Keratinocyte (primary cell): ENCODE results near the gene TMA7. TPM values are rescaled to one million over a fixed set of nuclear protein-coding genes. Genes with fewer than 3 reads are reported as not detected.

Experiments used
- DNase-seq: peaks from one replicate; pipeline ENCODE4 v3.0.0-alpha.2; 2011; ENCODE audit warnings: low read depth, missing footprints, low spot score
- FAIRE-seq: peaks from 2 replicates; lab custom pipeline; 2011; peaks lifted over from hg19 to GRCh38; lab: Jason Lieb, UNC
- H2AFZ ChIP-seq: 2 replicates; pipeline ENCODE4 v1.6.0; 2012; ENCODE audit warnings: low read length, control low read depth, inconsistent platforms; ENCODE audit not compliant: control insufficient read depth
- H3K27ac ChIP-seq: 2 replicates; pipeline ENCODE4 v1.5.1; 2011; ENCODE audit warnings: low read length; ENCODE audit not compliant: control insufficient read depth, insufficient read depth
- H3K27me3 ChIP-seq: 3 replicates; pipeline ENCODE4 v1.6.0; 2011; ENCODE audit warnings: low read length; ENCODE audit not compliant: control insufficient read depth, insufficient read depth; ENCODE audit errors: extremely low read depth
- H3K36me3 ChIP-seq, 2 experiments: 2 replicates in 1 of 2; 3 replicates in 1 of 2; pipeline ENCODE4 v1.5.1; 2011; ENCODE audit warnings: low read length in 2 of 2, mild to moderate bottlenecking in 1 of 2; ENCODE audit not compliant: control insufficient read depth in 2 of 2, insufficient read depth in 2 of 2; ENCODE audit errors: extremely low read depth in 1 of 2
- H3K4me1 ChIP-seq: 3 replicates; pipeline ENCODE4 v1.5.1; 2011; ENCODE audit warnings: low read length; ENCODE audit not compliant: control insufficient read depth, insufficient read depth; ENCODE audit errors: extremely low read depth
- H3K4me2 ChIP-seq: 3 replicates; pipeline ENCODE4 v1.6.0; 2011; ENCODE audit warnings: low read depth, low read length; ENCODE audit not compliant: control insufficient read depth, insufficient read depth; ENCODE audit errors: extremely low read depth
- H3K4me3 ChIP-seq, 3 experiments: fragments of 200-600 bp in 1 of 3; sonication (generic) in 1 of 3; 2 replicates in 2 of 3; 3 replicates in 1 of 3; pipeline ENCODE4 v1.5.1; 2011 to 2016; ENCODE audit warnings: low read length in 3 of 3, mild to moderate bottlenecking in 3 of 3, control low read depth in 2 of 3, inconsistent platforms in 1 of 3, low read depth in 1 of 3, mixed read lengths in 1 of 3, mixed run types in 1 of 3, moderate library complexity in 1 of 3; ENCODE audit not compliant: control insufficient read depth in 2 of 3, insufficient read depth in 2 of 3; ENCODE audit errors: extremely low read depth in 1 of 3
- H3K79me2 ChIP-seq: 2 replicates; pipeline ENCODE4 v1.6.0; 2012; ENCODE audit warnings: low read length; ENCODE audit not compliant: control insufficient read depth, insufficient read depth
- H3K9ac ChIP-seq: 3 replicates; pipeline ENCODE4 v1.6.0; 2011; ENCODE audit warnings: low read length; ENCODE audit not compliant: control insufficient read depth, insufficient read depth; ENCODE audit errors: extremely low read depth
- H3K9me1 ChIP-seq: 3 replicates; pipeline ENCODE4 v1.6.0; 2011; ENCODE audit warnings: low read length; ENCODE audit not compliant: control insufficient read depth, insufficient read depth; ENCODE audit errors: extremely low read depth
- H3K9me3 ChIP-seq: 2 replicates; pipeline ENCODE4 v1.5.1; 2012; ENCODE audit warnings: low read depth, low read length; ENCODE audit not compliant: control insufficient read depth
- H4K20me1 ChIP-seq: 3 replicates; pipeline ENCODE4 v1.6.0; 2011; ENCODE audit warnings: low read length; ENCODE audit not compliant: control insufficient read depth, insufficient read depth; ENCODE audit errors: extremely low read depth
- CTCF ChIP-seq, 3 experiments: IDR thresholded peaks in 1 of 3; conservative IDR thresholded peaks in 1 of 3; optimal IDR thresholded peaks in 1 of 3; 2 replicates in 2 of 3; 3 replicates in 1 of 3; pipeline versions ENCODE3 to v1.5.1; 2011; ENCODE audit warnings: low read length in 3 of 3, mild to moderate bottlenecking in 3 of 3, moderate library complexity in 2 of 3, control low read depth in 1 of 3, inconsistent platforms in 1 of 3; ENCODE audit not compliant: insufficient read depth in 2 of 3; ENCODE audit errors: extremely low read depth in 1 of 3
- EZH2 ChIP-seq: IDR thresholded peaks from one replicate; pipeline ENCODE4 v1.6.1; 2012; ENCODE audit warnings: inconsistent platforms, mild to moderate bottlenecking, low read length, moderate library complexity
- dilution Hi-C: fragments of 300-500 bp; cut with MboI; formaldehyde crosslinking; loops from one replicate; pipeline ENCODE4 v1.7.0; 2020; ENCODE audit warnings: low sequenced_read_pairs; ENCODE audit not compliant: extremely low pct_ligation_motif_present
- polyA plus RNA-seq, 5 experiments: library from polyadenylated mRNA; depleted of rRNA in 3 of 5; stranded (reverse) in 3 of 5; stranded (forward) in 1 of 5; unstranded in 1 of 5; fragments of >200 nt; gene quantifications; 1 replicate in 1 of 5; 2 replicates in 3 of 5; 3 replicates in 1 of 5; pipeline versions ENCODE4 v1.2.1 to v1.2.3, GENCODE V29; 2011 to 2012; ENCODE audit warnings: missing spikeins in 2 of 5, low read depth in 1 of 5, low replicate concordance in 1 of 5

Gene TMA7
- polyA plus RNA-seq, 1 donor (not counting 4 experiments of a cell fraction or from before 2014, with no cell fraction given) = 418 TPM

- dilution Hi-C loops = loop anchor here (25.0 kb wide), 1 partner anchor 166 kb away; no protein-coding TSS in a partner anchor
- no peak for DNase-seq
- no peaks in the 10 kb centered on the region for H3K9me3 ChIP-seq
These were observed 11.9 kb upstream of the TMA7 start for GRCh38 chr3:48428088-48428571.

GRCh38 chr3:48428572-48429316 is 11.3 kb upstream of the TMA7 start:
- Histone ChIP-seq H3K79me2 (peaks cover 54% of the 10 kb centered on the region), H3K27ac (peak overlapping the region; percentile 83), H3K9ac (peak overlapping the region; percentile 79), H4K20me1 (peaks cover 11% of the 10 kb centered on the region), H3K9me1 (no peaks in the 10 kb centered on the region), H3K4me2 (peak overlapping the region; percentile 99), H3K4me1 (peaks cover 73% of the 10 kb centered on the region), H3K36me3 (peaks cover 11 to 29% of the 10 kb centered on the region in 2 experiments), H3K27me3 (no peaks in the 10 kb centered on the region), H3K4me3 (peak overlapping the region; percentile 63 to 67 (median 66)), H3K9me3 (no peaks in the 10 kb centered on the region), H2AFZ (no peak overlapping the region)
- FAIRE-seq = no peak
- TF ChIP-seq EZH2 (no peak), CTCF (optimal IDR thresholded peaks at IDR 0.05 in 1 of 3, IDR thresholded peaks at IDR 0.05 in 1 of 3, conservative IDR thresholded peaks at IDR 0.05 in 1 of 3; ENCODE audit: extremely low read depth in 1 of 3, insufficient read depth in 2 of 3, low read length in 3 of 3) (no peak)
- DNase-seq = no peak
- dilution Hi-C loops = loop anchor here (25.0 kb wide), 1 partner anchor 166 kb away; no protein-coding TSS in a partner anchor

More at GRCh38 chr3:48428088-48428571, 11.9 kb upstream of the TMA7 start:
- no peak overlapping the region for H2AFZ ChIP-seq
- H3K4me1 ChIP-seq = peaks cover 67% of the 10 kb centered on the region
- peaks cover 60% of the 10 kb centered on the region for H3K79me2 ChIP-seq
- peak overlapping the region; percentile 63 to 67 (median 66) for H3K4me3 ChIP-seq
- peak overlapping the region; percentile 99 for H3K4me2 ChIP-seq
- H4K20me1 ChIP-seq = peaks cover 13% of the 10 kb centered on the region
- TF ChIP-seq CTCF (optimal IDR thresholded peaks at IDR 0.05 in 1 of 3, IDR thresholded peaks at IDR 0.05 in 1 of 3, conservative IDR thresholded peaks at IDR 0.05 in 1 of 3; ENCODE audit: extremely low read depth in 1 of 3, insufficient read depth in 2 of 3, low read length in 3 of 3) (no peak), EZH2 (no peak)
- FAIRE-seq = no peak
- H3K27ac ChIP-seq = peak overlapping the region; percentile 69
- H3K27me3 ChIP-seq = no peaks in the 10 kb centered on the region
- H3K36me3 ChIP-seq = peaks cover 14 to 30% of the 10 kb centered on the region in 2 experiments
- peak overlapping the region; percentile 79 for H3K9ac ChIP-seq
- no peaks in the 10 kb centered on the region for H3K9me1 ChIP-seq
